RCC 7860 (cell line): ENCODE data around the gene PEMT.

Experiments used
- DNase-seq: peaks from one replicate; pipeline ENCODE4 v3.0.0-alpha.2; 2015; ENCODE audit warnings: low spot score
- FAIRE-seq: peaks from 2 replicates; lab custom pipeline; 2012; peaks lifted over from hg19 to GRCh38; lab: Jason Lieb, UNC

PEMT gene

DNA sequence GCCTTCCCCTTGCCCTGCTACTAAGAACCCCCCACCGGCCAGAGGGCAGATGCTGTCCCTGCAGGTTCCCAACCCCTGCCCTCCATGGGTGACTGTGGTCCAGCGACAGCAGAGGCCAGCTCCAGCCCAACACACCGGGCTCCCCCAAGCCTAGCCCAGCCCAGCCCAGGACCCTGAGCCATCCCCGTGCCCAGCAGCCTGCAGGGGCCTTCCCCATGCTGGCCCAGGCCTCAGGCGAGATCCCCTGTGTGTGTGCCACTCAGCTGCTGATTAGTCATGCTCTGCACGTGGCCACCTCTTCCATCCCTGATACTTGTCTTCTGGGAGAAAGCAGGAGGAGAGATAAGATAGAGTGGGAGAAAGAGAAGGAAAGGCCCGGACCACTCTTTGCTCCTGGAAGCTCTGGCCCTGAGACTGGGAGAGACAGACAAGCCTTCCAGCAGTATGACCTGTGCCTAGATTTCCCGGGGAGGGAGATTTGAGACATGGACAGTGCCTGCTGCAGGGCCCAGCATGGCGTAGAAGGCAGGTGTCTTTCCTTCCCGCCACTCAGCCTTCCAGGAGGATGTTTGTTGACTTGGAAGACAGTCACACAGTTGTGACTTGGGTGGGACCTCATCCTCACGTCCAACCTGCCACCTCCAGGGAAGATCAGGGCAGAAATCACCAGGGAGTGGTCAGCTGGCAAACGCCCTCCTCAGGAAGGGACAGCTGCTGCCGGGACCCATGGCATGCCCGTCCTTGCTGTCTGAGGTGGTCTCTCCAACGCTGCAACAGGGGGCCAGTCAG, 54.0 kb downstream of the PEMT start:
- FAIRE-seq (no peak), DNase-seq (no peak)

DNA sequence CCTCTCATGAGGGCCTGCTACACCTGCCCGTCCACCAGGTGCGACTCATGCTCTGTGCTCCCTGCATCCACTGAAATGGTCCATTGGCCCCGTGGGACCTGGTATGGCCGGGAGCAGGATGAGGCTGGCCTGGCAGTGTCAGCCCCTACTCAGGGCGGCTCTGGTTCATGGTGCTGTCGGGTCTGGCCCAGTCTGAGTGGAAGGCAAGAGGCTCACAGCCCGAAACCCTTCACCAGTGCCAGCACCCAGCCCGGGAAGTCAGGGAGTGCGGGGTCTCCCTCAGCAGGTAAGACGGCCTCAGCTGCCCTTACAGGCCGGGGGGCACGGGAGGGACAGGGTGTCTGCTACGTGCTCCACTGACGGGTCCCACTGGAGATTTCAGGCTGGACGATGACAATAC, 54.8 kb downstream of the PEMT start:
- no peak for FAIRE-seq
- DNase-seq: no peak

DNA sequence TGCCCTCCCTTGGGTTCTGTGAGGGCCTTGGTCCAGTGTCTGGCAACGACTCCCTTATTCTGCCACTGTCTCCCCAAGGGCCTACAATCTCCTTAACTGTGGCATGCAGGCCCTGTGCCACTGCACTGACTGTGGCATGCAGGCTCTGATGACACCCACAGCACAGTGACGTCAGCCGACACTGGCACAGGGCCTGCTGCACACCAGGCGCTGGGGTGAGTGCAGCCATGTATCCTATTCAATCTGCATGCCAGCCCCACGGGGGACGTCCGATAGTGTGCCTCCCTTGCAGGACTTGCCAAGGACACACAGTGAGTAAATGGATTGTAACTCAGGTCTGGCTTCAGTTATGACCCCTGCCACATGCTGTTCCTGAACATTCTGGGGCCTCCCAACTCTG, 55.6 kb downstream of the PEMT start:
- DNase-seq (no peak), FAIRE-seq (no peak)

DNA sequence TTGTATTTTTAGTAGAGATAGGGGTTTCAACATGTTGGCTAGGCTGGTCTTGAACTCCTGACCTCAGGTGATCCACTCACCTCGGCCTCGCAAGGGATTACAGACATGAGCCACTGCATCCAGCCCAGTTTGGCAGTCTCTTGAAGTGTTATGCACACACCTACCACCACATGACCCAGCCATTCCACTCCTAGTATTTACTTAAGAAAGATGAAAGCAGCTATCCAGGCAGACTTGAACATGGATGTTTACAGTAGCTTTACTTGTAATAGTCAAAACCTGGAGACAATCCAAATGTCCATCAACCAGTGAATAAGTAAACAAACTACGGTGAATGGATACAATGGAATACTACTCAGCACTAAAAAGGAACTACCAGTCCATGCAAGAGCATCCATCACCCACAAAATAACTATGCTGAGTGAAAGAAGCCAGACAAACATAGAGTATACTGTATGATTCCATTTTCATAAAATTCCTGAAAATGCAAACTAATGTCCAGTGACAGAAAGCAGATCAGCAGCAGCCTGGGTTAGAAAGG, 57.5 kb downstream of the PEMT start:
- no peak for DNase-seq
- no peak for FAIRE-seq

DNA sequence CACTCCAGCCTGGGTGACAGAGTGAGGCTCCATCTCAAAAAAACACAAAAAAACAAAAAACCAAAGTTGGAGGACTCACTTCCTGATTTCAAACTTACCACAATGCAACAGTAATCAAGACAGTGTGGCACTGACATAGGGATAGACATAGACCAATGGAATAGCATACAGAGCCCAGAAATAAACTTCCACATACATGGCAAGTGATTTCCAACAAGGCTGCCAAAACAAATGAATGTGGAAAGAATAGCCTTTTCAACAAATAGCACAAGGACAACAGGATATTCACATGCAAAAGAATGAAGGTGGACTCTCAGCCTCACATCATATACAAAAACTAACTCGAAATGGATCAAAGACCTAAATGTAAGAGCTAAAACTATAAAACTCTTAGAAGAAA, 58.5 kb downstream of the PEMT start:
- DNase-seq: no peak
- no peak for FAIRE-seq

DNA sequence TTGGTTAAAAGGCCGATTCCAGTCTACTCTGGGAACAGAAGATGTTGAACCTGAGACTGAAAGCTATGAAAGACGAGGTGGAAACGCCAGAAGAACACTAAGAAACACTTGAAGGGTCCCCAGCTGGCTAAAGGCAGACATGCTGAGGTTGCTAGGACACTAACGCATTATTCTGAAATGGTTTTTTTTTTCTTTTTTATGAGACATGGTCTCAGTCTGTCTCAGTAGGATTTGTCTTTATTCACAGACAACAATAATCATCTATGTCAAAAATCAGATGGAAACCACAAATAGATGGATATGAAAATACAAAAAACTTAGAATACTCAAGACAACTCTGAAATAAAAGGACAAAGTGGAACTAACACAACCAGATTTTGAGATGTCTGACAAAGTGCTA, 60.4 kb downstream of the PEMT start:
- DNase-seq (no peak), FAIRE-seq (no peak)

DNA sequence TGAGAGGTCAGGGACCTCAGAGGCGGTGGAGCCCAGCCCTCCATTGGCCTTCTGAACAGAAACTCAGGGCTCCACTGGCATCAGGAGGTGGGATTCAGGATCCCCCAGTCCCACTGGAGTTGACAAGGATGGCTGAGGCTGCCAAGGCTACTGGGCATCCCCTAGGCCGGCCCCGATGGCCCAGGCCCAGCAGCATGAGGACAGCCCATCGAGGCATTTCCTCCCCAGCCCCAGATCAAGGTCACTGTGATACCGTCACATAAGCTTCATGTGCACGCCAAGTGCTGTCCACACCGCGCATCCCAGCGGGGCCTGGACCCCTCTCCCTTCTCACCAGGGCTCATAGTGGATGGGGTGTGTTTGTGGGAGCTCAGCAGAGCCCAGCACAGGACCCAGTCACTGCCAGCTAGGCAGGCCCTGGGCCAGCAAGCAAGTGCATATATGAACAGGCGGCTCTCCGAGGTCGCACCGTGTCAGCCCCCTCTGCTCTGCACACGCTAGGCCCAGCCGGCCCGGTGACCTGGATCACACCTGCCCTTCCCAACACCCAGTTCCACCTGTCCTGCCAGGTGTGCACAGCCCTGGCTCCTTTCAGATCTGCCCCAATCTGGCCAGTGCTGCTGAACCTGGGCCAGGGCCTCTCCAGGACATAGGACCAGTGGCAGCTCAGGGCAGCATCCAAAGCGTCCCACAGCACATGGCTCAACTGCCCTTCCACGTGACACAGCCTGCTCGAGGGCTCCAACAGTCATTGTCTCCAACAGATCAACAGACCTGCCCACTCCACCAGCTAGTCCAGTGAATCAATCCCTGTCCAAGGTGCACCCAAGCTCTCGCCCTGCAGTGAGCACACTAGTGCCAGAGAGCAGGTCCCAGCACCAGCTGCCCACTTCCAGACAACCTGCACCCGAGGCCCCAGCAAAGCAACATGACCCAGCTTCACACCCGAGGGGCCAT, 62.5 kb downstream of the PEMT start:
- FAIRE-seq: no peak
- DNase-seq: no peak

DNA sequence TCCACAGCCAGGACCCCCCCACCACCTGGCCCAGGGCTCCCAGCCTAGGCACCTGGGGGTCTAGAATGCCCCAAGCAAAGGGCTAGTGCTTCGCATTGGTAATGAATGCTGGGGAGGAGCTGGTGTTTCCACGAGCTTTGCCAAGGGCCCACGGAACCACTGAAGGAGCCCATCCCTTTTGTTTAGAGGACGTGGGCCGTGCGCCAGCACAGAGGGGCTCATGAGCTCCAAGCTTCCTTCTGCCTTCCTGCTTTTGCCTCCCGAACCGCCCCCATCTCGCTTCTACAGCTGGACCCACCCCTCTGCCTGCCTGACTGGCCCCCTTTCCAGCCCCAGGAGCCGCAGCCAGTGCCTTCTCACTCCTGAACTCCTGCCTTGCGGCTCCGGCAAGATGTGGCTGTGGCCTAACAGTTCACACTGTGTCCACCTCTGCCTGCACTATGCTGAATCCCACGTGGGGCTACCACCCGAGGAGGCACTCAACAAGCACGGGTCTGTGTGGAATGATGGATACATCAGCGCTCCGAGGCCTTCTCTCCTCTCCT, 63.5 kb downstream of the PEMT start:
- FAIRE-seq (no peak), DNase-seq (no peak)

DNA sequence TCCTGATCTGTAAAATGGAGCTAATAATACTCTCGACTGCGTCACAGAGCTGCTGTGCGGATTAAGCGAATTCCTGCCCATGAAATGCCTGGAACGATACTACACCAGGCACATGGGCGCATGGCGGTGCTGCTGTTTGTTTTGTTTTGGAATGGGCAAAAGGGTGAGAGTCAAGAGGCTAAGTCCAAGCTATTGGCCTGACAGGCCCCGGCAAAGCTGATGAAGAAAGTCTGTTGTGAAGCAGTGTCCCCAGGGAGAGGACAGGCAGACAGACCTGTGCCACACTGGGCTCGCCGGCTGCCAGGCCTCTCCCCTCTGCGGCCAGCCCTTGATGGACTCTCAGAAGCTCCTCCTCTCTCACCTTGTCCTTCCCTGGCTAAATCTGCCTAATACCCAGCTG, 64.0 kb downstream of the PEMT start:
- DNase-seq (no peak), FAIRE-seq (no peak)

DNA sequence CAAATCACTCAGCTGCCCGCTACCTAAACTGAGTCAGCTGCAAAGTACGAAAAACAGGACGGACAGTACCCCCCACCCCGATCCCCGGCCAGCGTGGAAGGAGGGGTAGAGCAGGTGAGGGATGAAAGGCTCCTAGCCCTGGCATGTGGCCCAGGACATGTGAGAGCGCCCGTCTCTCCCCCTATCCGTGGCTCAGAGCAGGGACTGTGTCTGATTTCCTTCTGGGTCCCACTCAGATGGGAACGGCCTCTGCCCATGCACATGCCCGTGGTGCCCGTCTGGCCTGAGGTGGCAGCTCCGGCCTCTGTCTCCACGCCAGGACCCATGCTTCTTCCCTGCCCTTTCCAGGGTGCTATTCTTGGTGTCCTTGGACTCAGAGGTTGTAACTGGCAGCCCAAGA, 65.1 kb downstream of the PEMT start:
- DNase-seq (no peak), FAIRE-seq (no peak)

DNA sequence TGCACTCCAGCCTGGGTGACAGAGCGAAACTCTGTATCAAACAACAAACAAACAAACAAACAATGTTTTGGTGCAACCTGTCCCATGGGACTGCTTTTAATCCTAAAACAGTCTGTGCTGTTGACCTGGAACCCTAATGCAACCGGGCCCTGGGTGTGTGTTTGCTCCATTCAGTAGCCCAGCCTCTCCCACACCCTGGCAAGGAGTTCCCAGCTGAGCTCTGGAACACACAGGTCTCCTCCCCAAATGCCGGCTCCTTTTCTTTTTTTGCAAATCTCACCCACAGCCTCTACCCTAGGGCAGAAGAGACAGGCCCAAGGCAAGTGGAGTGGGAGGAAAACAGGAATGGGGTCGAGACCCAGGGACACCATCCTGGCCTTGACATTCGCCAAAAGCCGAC, 65.6 kb downstream of the PEMT start:
- FAIRE-seq (no peak), DNase-seq (no peak)

DNA sequence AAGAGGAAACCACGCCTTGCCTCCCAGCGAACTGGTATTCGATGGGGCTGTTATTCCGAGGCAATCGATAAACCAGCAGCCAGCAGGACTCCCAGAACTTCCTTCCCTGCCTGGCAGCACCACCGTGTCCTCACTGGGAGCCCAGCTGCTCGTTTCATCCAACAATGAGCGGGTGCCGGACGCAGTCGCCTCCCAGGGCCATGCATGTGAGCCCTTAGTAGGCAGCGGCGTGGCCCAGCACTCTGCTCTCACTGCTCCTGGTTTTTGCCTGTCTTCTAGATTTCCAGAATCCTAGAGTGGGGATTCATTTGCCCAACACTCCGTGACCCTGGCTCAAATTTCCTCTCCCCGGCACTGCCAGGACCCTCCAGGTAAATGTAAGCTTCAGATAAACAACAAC, 66.2 kb downstream of the PEMT start:
- DNase-seq (no peak), FAIRE-seq (no peak)

DNA sequence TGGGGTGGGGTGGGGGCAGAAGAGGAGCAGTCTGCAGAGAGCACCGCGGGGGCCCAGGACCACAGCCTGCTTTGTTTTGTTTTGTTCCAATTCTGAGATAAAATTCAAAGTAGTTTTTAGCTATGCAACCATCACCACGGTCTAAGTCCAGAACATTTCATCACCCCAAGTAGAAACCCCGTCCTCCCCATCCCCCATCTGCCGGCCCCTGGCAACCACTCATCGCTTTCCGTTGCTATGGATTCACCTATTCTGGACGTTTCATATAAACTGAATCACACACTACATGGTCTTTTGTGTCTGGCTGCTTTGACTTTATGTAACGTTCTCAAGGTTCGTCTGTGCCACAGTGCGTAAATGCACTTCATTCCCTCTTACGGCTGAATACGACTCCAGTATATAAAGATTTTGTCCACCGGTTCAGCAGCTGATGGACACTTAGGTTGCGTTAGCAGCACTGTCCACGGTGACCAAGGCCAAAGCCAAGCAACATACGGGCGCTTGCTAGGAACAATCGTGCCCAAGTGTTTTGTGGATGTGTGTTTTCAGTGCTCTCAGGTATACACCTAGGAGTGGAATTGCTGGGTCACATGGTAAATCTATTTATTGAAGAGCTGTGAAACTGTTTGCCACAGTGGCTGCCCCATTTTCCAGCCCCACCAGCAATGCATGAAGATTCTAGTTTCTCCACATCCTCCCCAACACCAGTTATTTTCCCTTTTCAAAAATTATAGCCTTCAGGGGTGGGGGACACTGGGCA, 67.6 kb downstream of the PEMT start:
- no peak for FAIRE-seq
- DNase-seq: no peak

DNA sequence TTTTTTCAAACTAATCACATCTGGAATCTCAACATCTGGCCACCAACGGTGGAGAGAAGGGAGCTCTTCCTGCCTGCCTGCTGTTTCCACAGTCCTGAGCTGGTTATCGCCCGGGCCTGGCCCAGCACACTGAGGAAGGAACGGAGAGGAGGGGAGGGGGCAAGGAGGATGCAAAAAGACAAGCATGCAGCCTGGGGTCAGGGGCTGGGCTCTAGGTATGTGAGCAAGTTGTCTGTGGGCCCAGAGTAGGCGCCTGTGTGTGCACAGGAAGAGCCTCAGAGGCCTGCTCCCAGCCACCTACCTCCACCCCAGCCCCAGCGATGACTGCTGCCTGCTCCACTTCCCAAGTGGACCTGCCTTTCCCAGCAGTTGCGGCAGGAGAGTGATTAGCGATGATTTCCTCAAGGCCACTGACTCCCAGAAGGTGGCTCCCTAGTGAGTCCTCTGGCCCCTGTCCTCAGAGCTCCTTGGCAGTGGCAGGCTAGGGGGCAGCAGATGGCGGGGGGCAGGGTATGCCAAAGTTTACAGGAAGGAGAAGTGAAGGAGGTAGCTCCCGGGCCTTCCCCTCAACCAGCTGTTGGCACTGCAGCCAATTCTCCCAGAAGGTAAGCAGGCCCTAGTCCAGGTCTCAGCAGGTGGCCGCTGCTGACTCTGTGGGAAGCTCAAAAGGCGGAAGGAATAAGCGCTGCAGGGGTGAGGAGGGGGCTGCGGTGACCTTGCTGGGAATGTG, 68.3 kb downstream of the PEMT start:
- FAIRE-seq (no peak), DNase-seq (no peak)

DNA sequence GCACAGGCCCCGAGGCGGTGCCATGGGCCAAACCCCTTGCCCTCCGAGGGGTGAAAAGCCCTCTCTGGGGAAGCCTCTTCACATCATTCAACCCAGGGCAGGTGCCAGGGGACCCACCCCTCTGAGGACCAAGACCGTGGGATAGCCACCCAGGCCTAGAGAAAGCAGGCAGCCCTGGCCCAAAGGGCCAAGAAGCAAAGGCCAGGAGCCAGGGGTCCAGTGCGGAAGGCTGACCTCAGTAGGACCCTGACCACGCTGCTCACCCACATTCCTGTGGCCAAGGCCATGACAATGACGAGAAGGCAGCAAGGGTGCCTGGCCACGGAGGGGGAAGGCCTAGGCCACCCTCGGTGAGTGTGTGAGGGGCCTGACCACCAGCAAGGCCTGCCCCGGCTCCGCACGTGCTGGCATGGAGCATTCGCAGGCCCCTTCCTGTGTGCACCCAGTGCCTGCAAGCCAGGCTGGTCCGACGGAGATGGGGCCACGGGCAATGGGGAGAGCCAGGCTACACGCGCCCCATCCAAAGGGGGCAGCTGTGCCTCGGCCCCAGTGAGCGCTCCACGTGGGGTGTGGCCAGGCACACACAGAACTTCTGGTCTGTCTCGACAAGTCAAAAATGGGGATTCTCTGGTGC, 70.8 kb downstream of the PEMT start:
- DNase-seq (no peak), FAIRE-seq (no peak)

DNA sequence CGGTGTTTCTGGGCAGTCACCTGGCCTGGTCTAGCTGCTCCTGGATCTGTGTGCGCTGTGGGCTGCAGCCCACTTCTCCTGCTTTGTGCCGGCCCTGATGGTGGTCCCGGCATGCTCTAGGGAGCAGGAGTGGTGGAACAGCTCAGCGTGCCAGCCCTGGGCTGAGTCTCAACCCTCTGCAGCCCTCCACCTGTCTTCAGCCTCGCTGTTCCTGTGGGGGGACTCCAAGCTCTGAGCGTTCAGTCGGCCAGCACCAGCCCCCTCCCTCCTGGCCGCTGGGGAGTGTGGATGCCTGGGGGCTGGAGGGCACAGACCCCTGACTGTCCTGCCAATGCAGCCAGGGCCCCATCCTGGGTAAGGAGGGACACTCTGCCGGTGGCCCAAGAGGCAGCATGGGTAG, 71.6 kb downstream of the PEMT start:
- DNase-seq (no peak), FAIRE-seq (no peak)

DNA sequence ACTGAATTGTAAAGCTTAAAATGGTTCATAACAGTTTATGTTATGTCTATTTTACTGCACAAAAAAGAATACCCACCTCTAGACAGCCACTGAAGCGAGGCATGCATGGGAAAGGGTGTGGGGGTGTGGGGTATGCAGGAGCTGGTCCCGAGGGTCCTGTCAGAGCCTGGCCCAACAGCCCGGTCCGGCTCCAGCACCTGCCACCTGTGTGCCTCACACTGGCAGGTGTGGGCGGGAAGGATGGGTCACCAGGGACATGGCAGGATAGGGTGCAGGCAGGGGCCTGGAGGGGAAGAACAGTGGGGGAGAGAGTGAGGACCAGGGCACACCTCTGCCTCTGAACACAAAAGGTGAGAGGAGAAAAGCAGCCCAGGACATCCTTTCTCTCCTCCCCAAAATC, 72.6 kb downstream of the PEMT start:
- FAIRE-seq: no peak
- DNase-seq: no peak

DNA sequence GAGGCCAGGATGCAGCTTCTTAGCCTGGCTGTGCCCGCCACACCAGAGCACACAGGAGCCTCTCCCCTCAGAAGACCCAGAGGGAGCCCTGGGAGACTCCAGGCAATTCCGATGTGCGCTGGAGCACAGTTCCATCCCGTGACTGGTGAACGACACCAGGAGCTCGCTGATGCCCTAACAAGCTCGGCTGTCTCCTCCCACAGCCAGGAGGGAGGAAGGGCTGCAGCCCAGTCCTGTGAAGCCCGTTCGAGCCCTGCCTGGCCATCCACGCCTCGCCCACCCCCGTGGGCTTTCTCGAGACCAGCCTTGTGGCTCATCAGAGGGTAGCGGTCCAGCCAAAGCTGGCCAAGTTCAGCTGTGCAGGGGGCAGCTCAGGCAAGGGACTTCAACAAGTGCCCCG, 73.5 kb downstream of the PEMT start:
- FAIRE-seq (no peak), DNase-seq (no peak)

DNA sequence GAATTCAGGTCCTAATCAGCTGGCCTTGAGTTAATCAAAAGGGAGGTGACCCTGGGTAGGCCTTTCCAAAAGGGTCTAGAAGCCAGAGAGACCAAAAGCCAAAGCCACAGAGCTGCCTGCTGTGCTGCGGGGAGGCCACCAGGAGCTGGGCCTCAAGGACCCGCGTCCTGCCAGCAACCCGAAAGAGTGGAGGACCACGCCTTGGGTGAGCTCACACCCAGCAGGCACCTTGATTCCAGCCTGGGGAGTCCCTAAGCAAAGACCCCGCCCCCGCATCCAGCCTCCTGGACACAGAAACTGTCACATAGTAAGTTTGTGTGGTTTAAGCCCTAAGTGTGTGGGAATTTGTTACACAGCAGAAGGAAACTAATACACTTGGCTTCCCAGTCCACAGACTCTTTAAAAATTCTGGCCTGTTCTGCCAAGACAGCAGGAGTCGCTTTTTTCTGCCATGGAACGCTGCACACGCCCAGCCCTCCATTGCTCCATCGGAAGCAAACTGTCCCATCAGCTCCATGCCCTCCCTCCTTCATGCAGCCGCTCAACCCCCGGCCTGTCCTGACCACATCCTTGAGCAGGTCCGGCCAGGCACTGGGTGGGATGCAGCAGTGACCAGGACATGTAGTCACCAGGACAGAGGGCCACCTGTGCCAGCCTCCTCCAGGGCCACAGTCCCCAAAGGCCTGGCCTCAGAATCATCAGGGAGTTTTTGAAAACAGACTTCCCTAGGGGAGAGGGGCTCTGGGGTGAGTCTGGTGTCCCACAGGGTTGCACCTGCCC, 74.4 kb downstream of the PEMT start:
- FAIRE-seq (no peak), DNase-seq (no peak)
